C1 segment of cervical spinal cord (tissue), 14 donors: Measurements from ENCODE around the gene B4GALNT3.

Experiments used
- DNase-seq, 14 donors: peaks; one replicate each; lab custom pipeline; 2025; lab: John Stamatoyannopoulos, UW

Gene B4GALNT3

GRCh38 chr12:574475-575128, 114.9 kb downstream of the B4GALNT3 start:
- no peak for DNase-seq

GRCh38 chr12:575129-575502, 115.4 kb downstream of the B4GALNT3 start:
- DNase-seq = no peak

GRCh38 chr12:575948-576614, 116.3 kb downstream of the B4GALNT3 start:
- DNase-seq = peak in 13 of 14 donors; percentile 23 to 87 (median 57)

- no peak for DNase-seq
Observed at GRCh38 chr12:576615-577110, 116.9 kb downstream of the B4GALNT3 start.

- peak in 1 of 14 donors; percentile 20 for DNase-seq
Observed at GRCh38 chr12:577994-578747, 118.4 kb downstream of the B4GALNT3 start.

DNA sequence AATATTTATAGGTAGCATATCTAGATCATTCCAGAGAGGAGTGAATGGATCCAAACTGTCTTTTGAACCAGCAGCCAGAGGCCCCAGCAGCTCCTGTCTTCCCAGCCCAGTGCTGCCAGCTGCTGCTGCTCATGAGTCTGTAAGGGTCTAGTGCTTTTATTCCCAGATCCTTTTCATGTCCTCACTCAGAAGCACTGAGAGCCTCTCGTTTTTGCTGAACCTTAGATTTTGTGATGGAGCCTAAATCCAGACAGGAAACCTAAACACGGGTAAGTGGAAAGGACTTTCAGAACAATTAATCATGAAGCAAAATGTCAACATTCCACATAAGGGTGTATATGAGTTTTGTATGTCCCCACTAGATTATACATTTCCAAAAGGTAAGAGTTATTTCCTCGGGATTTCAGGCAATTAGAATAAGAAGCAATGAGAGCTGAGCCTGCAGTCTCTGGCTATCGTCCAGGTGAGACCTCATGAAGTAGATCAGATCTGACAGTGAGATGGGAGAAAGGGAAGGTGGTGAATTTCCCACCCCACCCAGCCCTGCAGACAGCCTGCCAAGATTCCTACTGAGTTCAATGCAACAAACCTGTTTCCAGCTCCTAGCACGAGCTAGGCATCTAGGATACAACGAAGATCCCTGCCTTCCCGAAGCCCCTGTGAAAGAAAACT, 119.1 kb downstream of the B4GALNT3 start:
- no peak for DNase-seq

- DNase-seq = no peak
Observed at GRCh38 chr12:579420-580110, 119.8 kb downstream of the B4GALNT3 start.

DNA sequence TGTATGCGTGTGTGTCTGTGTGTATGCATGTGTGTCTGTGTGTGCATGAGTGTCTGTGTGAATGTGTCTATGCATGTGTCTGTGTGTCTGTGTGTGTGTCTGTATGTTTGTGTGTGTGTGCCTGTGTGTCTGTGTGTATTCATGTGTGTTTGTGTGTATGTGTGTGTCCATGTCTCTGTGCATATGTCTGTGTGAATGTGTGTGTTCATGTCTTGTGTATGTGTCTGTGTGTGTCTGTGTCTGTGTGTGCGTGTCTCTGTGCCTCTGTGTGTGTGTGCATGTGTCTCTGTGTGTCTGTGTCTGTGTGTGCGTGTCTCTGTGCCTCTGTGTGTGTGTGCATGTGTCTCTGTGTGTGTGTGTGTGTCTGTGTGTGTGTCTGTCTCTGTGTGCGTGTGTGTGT, 121.1 kb downstream of the B4GALNT3 start:
- no peak for DNase-seq

DNA sequence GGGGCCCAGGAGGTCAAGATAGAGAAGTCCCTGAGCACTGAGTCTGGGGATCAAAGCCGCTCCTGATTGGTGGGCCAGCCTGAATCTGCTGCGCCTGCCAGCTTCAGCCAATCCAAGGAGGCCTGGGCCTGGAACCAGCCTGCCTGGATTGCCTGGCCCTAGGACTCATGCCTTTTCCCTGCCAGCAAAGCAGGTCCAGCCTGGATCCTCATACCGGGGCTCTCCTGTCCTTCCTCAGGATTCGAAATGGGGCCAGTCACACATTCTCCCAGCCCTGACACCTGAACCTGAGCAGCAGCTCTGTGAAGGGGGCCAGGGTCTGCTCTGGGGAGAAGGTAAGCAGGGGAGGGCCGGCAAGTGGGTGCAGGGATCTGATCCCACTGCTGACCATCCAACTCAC, 121.6 kb downstream of the B4GALNT3 start:
- DNase-seq = no peak

GRCh38 chr12:581746-582145, 122.0 kb downstream of the B4GALNT3 start:
- DNase-seq = no peak

GRCh38 chr12:583251-583869, 123.6 kb downstream of the B4GALNT3 start:
- DNase-seq = no peak

GRCh38 chr12:585062-586061, 125.6 kb downstream of the B4GALNT3 start:
- no peak for DNase-seq

GRCh38 chr12:586318-587071, 126.8 kb downstream of the B4GALNT3 start:
- no peak for DNase-seq

DNA sequence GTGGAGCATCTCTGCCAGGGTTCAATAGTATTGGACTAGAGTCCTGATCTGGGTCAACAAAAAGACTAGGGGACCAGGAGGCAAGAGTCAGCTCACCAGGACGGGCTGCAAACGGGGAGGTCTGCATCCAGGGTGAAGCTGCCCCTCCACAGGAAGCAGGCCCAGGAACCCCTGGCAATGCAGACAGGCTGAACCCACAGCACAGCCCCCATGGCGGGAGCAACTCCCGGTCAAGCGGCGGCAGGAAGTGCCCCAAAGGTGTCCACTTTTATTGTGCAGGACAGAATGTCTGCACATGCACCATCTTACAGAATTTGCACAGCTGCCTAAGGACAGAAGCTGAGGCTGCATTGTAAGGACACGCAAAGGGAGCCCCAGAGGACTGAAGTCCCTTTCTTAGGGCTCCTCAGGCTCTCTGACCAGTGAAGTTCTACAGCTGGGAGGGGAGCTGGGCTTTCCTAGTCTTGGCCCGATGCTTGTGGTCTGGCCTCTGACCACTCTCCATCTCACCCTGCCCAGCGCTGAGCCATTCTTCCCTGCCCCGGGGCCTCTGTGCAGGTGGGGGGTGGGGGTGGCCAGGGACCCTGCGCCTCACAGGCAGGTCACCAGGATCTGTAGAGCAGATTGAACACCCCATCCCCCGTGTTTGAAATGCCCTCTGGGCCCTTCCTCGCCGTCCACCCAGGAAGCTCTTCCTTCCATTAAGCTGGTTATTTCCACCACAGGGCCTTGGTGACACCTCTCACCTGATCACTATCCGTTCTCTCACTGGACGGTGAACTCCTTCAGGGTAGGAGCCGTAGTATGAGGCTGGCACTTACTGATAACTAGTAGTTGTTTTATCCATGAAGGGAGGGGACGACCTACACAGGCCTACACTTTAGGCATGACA, 127.6 kb downstream of the B4GALNT3 start:
- DNase-seq = no peak

DNA sequence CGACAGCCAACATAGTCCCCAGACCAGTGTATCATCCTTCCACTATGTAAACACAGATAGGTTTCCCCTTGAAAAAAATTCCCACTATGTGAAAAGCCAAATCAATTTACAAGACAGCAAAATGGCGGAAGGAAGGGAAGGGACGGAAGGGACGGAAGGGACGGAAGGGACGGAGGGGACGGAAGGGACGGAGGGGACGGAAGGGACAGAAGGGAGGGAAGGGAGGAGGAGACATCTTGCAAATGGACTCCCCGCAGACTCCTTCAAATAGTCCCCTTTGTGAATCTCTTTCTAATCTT, 128.2 kb downstream of the B4GALNT3 start:
- DNase-seq = no peak

DNA sequence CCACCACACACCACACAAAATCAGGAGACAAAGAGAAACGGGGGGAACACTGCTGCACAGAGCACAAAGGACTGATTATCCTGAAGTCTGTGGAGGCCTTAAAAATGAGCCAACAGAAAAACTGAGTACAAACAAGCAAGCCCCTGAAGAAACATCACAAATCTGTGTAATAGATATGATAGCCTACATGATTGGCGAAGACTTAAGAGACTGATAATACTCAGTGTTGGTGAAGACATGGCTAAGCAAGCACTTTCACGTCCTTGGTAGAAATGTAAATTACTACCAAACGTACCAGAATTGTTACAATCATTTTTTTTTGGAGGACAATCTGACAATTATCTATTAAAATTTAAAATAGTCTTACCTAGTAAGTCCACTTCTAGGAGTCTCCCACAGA, 128.9 kb downstream of the B4GALNT3 start:
- no peak for DNase-seq

- no peak for DNase-seq
Observed at GRCh38 chr12:590206-590750, 130.5 kb downstream of the B4GALNT3 start.
